ENCODE results near the gene C1orf174. TPM values are rescaled to one million over a fixed set of nuclear protein-coding genes. Genes with fewer than 3 reads are reported as not detected.

Gene C1orf174
- total RNA-seq, 1 donor from 2014 or later, result 14.4 TPM

DNA sequence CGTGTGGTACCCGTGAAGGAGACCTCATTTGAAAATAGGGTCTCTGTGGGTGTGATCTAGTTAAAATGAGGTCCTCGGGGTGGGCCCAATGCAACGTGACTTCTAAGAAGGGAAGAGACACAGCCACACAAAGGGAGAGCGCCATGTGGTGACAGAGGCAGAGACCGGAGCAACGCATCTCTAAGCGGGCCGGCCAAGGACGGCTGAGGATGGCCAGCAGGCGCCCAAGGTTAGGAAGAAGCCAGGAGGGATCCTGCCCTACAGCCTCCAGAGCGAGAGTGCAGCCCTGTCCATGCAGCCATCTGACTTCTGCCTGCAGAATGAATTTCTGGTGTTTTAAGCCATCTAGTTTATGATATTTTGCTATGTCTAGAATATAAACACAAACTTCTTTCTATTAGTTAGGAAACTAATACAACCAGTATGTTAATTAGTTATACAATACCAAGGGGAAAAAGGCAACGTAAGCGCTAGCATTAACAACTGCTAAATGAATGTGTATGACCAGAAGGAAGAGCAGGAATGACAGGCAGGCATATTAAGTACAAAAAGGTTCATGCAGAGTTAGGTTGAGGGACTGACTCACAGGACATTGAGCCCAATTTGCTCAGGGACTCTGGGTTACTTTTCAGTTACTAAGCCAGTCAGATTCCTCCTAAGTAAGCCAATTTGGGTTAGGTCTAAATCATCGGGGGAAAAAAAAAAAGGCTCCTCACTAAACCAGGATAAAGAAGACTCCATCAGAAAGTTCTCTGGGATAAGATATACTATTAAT, 47.2 kb downstream of the C1orf174 start:
- intact Hi-C loops (cut with micrococcal nuclease), result no loop called here
- no peak for ATAC-seq

DNA sequence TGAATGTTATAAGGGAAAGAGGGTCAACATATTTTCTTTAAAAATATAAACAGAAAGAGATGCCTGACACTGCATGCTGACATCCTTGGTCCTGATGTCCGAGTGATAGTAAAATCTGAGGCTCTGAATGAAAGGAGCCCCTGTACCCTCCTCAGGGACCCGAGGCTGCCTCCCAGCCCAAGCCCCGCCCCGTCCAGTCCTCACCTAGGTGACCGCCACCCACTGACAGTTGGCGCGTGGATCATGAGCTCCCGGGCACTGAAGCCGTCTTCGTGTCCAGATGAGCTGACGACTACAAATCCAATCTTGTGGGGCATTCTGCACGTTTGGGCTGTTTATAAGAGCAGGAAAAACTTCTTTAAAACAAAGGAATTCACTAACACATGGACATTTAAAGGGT, 48.0 kb downstream of the C1orf174 start:
- ATAC-seq, result no peak
- DNase-seq, result no peak
- intact Hi-C loops (cut with micrococcal nuclease), result no loop called here

More for the DNA sequence above, 47.2 kb downstream of the C1orf174 start:
- DNase-seq, result no peak

DNA sequence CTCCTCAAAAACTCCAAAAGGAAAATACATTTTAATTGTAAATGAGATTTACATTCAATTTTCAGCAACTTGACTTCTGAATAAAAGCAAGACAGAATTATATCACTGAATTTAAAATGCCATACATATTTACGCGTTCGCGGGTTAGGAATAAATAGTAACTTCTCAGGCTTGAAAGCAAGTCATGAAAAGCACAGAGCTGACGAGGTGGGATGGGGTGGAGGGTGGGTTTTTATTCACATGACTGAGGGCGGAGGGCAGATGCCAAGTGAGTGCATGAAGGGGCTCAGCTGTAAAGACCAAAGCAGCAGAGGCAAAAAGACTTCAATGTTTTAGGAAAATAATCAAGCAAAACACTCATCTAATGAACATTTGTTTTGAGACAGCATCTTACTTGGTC, 48.8 kb downstream of the C1orf174 start:
- DNase-seq, result no peak
- ATAC-seq, result no peak
- intact Hi-C loops (cut with micrococcal nuclease), result no loop called here

DNA sequence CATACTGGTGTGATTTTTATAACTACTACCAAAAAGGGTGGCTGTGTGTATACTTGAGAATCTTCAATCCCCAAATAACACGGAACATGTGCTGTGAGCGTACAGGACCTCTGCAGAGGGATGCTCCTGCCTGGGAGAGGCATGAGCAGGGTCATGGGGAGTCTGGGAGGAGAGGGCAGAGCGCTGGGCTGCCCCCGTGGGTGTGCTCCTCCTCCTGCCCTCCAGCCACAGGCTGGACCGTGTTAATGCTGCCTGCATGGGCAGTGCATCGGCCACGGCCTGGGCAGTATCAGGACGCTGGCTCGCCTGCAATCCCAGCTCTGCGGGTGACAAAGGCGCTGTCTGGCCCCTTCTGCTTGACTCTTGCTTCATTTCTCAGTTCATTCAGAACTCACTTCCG, 49.2 kb downstream of the C1orf174 start:
- no peak for ATAC-seq
- DNase-seq, result no peak
- intact Hi-C loops (cut with micrococcal nuclease), result no loop called here

DNA sequence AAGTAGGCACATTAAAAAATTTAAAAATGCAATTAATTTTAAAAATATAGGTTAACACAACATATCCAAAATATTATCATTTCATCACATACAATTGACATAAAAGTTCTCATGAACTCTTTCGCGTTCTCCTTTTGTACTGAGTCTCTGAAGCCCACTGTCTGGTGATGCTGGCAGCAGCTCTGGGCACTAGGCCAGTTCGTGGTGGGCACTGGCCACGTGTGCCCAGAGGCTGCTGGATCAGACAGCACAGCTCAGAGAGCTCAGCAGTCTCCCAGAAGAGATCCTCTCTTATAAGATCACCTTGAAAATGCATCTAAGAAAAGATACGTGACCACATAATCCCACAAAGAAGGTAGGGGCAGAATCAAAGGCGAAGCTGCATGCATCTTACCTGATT, 53.0 kb downstream of the C1orf174 start:
- ATAC-seq (no peak), DNase-seq (no peak)
- intact Hi-C loops (cut with micrococcal nuclease), result no loop called here

DNA sequence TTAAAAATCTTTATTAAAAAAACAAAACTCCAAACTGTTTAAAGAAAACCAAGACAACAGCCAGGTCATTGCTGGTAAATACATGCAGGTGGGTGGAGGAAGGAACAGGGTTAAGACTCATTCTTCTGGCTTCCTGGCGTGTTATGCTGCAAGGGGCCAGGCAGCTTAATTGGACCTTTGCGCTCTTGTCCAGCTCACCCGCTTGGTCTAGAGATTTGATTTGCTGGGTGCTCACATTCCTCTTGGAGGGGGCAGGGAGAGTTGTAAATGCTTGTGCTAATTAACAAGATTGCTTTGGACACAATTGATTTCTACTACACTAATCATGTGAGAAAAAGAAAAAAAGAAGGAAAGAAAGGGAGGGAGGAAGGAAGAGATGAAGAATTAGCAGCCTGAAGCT, 53.5 kb downstream of the C1orf174 start:
- DNase-seq, result no peak
- intact Hi-C loops (cut with micrococcal nuclease), result no loop called here
- no peak for ATAC-seq

DNA sequence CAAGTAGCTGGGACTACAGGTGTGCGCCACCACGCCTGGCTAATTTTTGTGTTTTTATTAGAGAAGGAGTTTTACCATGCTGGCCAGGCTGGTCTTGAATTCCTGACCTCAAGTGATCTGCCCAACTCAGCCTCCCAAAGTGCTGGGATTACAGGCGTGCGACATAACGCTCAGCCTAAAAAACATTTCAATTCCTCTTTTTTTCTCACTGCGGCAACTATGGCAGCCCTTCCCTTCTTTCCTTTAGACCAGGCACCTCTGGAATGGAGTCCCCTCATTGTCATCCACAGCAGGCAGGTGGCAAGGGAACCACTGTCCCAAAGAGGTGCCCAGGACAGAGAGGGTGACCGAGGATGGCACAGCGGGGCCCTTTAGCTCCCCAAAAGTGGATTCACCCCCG, 57.2 kb downstream of the C1orf174 start:
- intact Hi-C loops (cut with micrococcal nuclease), result no loop called here
- no peak for DNase-seq
- ATAC-seq, result no peak

DNA sequence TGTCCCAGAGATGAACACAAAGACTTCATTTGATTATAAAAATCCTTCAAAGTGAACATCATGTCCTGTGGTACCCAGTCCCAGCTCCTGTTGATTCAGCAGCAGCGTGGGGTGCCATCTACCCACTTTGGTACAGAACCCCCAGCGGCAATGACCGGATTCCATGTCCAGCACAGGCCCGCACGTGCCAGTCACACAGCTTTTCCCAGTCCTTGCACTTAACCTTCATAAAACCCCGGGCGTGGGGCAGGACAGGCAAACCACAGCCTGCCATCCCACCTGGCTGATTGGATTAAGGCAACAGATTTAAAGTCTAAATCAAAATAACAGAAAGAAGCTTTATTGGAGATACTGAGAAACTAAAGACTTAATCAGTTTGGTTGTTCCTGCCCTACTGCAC, 58.6 kb downstream of the C1orf174 start:
- ATAC-seq, result no peak
- intact Hi-C loops (cut with micrococcal nuclease), result no loop called here
- no peak for DNase-seq

Other genes starting within 250 kb of the C1orf174 start
- gene TP73, start 247.8 kb downstream of the C1orf174 start, total RNA-seq, result 0.05 TPM
- not detected for gene CCDC27, start 147.8 kb downstream of the C1orf174 start, total RNA-seq
- 15.3 TPM for gene SMIM1, start 127.5 kb downstream of the C1orf174 start, total RNA-seq
- 57.5 TPM for gene LRRC47, start 103.8 kb downstream of the C1orf174 start, total RNA-seq
- 35.2 TPM for gene CEP104, start 43.1 kb downstream of the C1orf174 start, total RNA-seq
- gene DFFB, start 42.8 kb downstream of the C1orf174 start, total RNA-seq, result 3.7 TPM